IMR-90 (cell line): ENCODE measurements around the gene RIMS3. TPM values are rescaled to one million over a fixed set of nuclear protein-coding genes. Genes with fewer than 3 reads are reported as not detected.

ENCODE experiments used
- ATAC-seq: fragments of 200-7000 bp; cut with Tn5 transposase; 2 replicates; pipeline ENCODE4 v1.9.1; 2020; ENCODE audit warnings: low read depth, mild to moderate bottlenecking, moderate library complexity
- BruUV-seq: library from RNA; stranded (reverse); fragments of 400-500 nt; replicated peaks from 2 replicates; lab custom pipeline; 2021; lab: Mats Ljungman, UMichigan
- CTCF ChIA-PET: fragments of 300-600 bp; formaldehyde crosslinking; extraction: SDS; loops from one replicate; lab custom pipeline; 2021; ENCODE audit warnings: antibody characterized with exemption; lab: Yijun Ruan, JAX
- POLR2A ChIA-PET: fragments of 300-600 bp; sonication (Branson Sonifier 250); formaldehyde crosslinking; loops from one replicate; lab custom pipeline; 2022; ENCODE audit warnings: antibody characterized with exemption; ENCODE audit not compliant: unreplicated experiment; lab: Charles Lee
- DNase-seq: peaks from one replicate; pipeline ENCODE4 v3.0.0; 2013
- H2AFZ ChIP-seq: replicated peaks from 2 replicates; pipeline ENCODE3; 2013; ENCODE audit warnings: low read length, mild to moderate bottlenecking; ENCODE audit not compliant: poor library complexity
- H2AK5ac ChIP-seq: 2 replicates; pipeline ENCODE4 v1.6.1; 2013; ENCODE audit warnings: low read depth, low read length, inconsistent platforms
- H2AK9ac ChIP-seq: replicated peaks from 2 replicates; pipeline ENCODE3; 2013; ENCODE audit warnings: mild to moderate bottlenecking, low read depth, low read length, moderate library complexity; ENCODE audit not compliant: poor library complexity
- H2BK120ac ChIP-seq: 2 replicates; pipeline ENCODE4 v1.6.1; 2013; ENCODE audit warnings: low read depth, low read length, inconsistent platforms
- H2BK15ac ChIP-seq: 3 replicates; pipeline ENCODE4 v1.6.1; 2013; ENCODE audit warnings: low read depth, low read length, inconsistent platforms
- H2BK20ac ChIP-seq: 2 replicates; pipeline ENCODE4 v1.6.1; 2013; ENCODE audit warnings: low read depth, mild to moderate bottlenecking, inconsistent platforms, low read length, moderate library complexity
- H2BK5ac ChIP-seq: 2 replicates; pipeline ENCODE4 v1.6.1; 2013; ENCODE audit warnings: mild to moderate bottlenecking, low read depth, low read length, inconsistent platforms; ENCODE audit not compliant: poor library complexity, severe bottlenecking
- H3K14ac ChIP-seq: replicated peaks from 2 replicates; pipeline ENCODE4 v1.6.1; 2013; ENCODE audit warnings: low read depth, low read length, inconsistent platforms
- H3K18ac ChIP-seq: 2 replicates; pipeline ENCODE4 v1.6.1; 2013; ENCODE audit warnings: low read depth, low read length, control low read depth
- H3K23ac ChIP-seq: 2 replicates; pipeline ENCODE4 v1.6.1; 2013; ENCODE audit warnings: low read depth, low read length, inconsistent platforms
- H3K27ac ChIP-seq: 2 replicates; pipeline ENCODE4 v1.5.1; 2013; ENCODE audit warnings: mild to moderate bottlenecking, control low read depth, low read length; ENCODE audit not compliant: insufficient read depth
- H3K27me3 ChIP-seq: 2 replicates; pipeline ENCODE4 v1.6.1; 2013; ENCODE audit warnings: low read length; ENCODE audit not compliant: control insufficient read depth, insufficient read depth
- H3K36me3 ChIP-seq: 2 replicates; pipeline ENCODE4 v1.6.1; 2013; ENCODE audit warnings: low read length, mixed read lengths; ENCODE audit not compliant: control insufficient read depth, insufficient read depth
- H3K4ac ChIP-seq: 2 replicates; pipeline ENCODE4 v1.6.1; 2013; ENCODE audit warnings: low read depth, low read length, inconsistent platforms
- H3K4me1 ChIP-seq: 2 replicates; pipeline ENCODE4 v1.6.1; 2013; ENCODE audit warnings: low read length, mixed read lengths; ENCODE audit not compliant: control insufficient read depth, insufficient read depth
- H3K4me2 ChIP-seq: 2 replicates; pipeline ENCODE4 v1.6.1; 2013; ENCODE audit warnings: low read depth, mild to moderate bottlenecking, control low read depth, low read length, moderate library complexity
- H3K4me3 ChIP-seq: 2 replicates; pipeline ENCODE4 v1.5.1; 2013; ENCODE audit warnings: low read depth, mild to moderate bottlenecking, control low read depth, low read length, moderate library complexity; ENCODE audit not compliant: insufficient read depth
- H3K56ac ChIP-seq: 2 replicates; pipeline ENCODE4 v1.6.1; 2013; ENCODE audit warnings: low read length, inconsistent platforms; ENCODE audit not compliant: insufficient read depth; ENCODE audit errors: extremely low read depth
- H3K79me1 ChIP-seq, 2 experiments: 2 replicates each; pipeline ENCODE4 v1.6.1; 2013; ENCODE audit warnings: low read length in 2 of 2, inconsistent platforms in 1 of 2, low read depth in 1 of 2
- H3K9ac ChIP-seq: 2 replicates; pipeline ENCODE4 v1.6.1; 2013; ENCODE audit warnings: low read depth, low read length, control low read depth
- H3K9me1 ChIP-seq: 2 replicates; pipeline ENCODE4 v1.6.1; 2013; ENCODE audit warnings: low read length, inconsistent platforms; ENCODE audit not compliant: insufficient read depth
- H3K9me3 ChIP-seq: 2 replicates; pipeline ENCODE4 v1.6.1; 2013; ENCODE audit warnings: low read length; ENCODE audit not compliant: control insufficient read depth, insufficient read depth
- H4K20me1 ChIP-seq: 2 replicates; pipeline ENCODE4 v1.6.1; 2013; ENCODE audit warnings: low read length, inconsistent platforms; ENCODE audit not compliant: insufficient read depth
- H4K5ac ChIP-seq: 2 replicates; pipeline ENCODE4 v1.6.1; 2013; ENCODE audit warnings: mild to moderate bottlenecking, low read depth, low read length, control low read depth
- H4K8ac ChIP-seq, 2 experiments: 2 replicates each; pipeline ENCODE4 v1.6.1; 2013; ENCODE audit warnings: low read depth in 2 of 2, low read length in 2 of 2, control low read depth in 1 of 2, inconsistent platforms in 1 of 2
- H4K91ac ChIP-seq: 2 replicates; pipeline ENCODE4 v1.6.1; 2013; ENCODE audit warnings: low read depth, low read length, inconsistent platforms; ENCODE audit not compliant: insufficient read depth
- BHLHE40 ChIP-seq: fragments of 150-350 bp; IDR thresholded peaks from 2 replicates; pipeline ENCODE4 v1.6.1; 2016; ENCODE audit warnings: mild to moderate bottlenecking, low read depth, low read length
- CEBPB ChIP-seq: IDR thresholded peaks from 2 replicates; pipeline ENCODE4 v1.6.1; 2012; ENCODE audit warnings: low read depth, low read length, improper control_type of control experiment
- CHD1 ChIP-seq: IDR thresholded peaks from 2 replicates; pipeline ENCODE4 v1.6.1; 2012; ENCODE audit warnings: low read depth, low read length, improper control_type of control experiment
- CTCF ChIP-seq: conservative IDR thresholded peaks from 2 replicates; pipeline ENCODE4 v1.5.1; 2012; ENCODE audit warnings: mild to moderate bottlenecking, low read depth, low read length, improper control_type of control experiment
- FOS ChIP-seq: fragments of 150-350 bp; IDR thresholded peaks from 2 replicates; pipeline ENCODE4 v1.6.1; 2016; ENCODE audit warnings: low read depth, low read length
- MAFK ChIP-seq: IDR thresholded peaks from 2 replicates; pipeline ENCODE4 v1.6.1; 2012; ENCODE audit warnings: low read depth, low read length, improper control_type of control experiment
- MAZ ChIP-seq: IDR thresholded peaks from 2 replicates; pipeline ENCODE4 v1.6.1; 2012; ENCODE audit warnings: low read depth, mild to moderate bottlenecking, low read length, improper control_type of control experiment, moderate library complexity, borderline replicate concordance
- POLR2A ChIP-seq: IDR thresholded peaks from 2 replicates; pipeline ENCODE4 v1.6.1; 2012; ENCODE audit warnings: mild to moderate bottlenecking, low read depth, low read length
- RAD21 ChIP-seq: IDR thresholded peaks from 2 replicates; pipeline ENCODE4 v1.6.1; 2012; ENCODE audit warnings: low read length, improper control_type of control experiment
- RCOR1 ChIP-seq: IDR thresholded peaks from 2 replicates; pipeline ENCODE4 v1.6.1; 2012; ENCODE audit warnings: mild to moderate bottlenecking, low read length, improper control_type of control experiment; ENCODE audit not compliant: insufficient replicate concordance
- RFX5 ChIP-seq: IDR thresholded peaks from 2 replicates; pipeline ENCODE4 v1.8.0; 2012; ENCODE audit warnings: low read depth, mild to moderate bottlenecking, low read length, moderate library complexity
- WGBS, 2 experiments: methylation state at CpG; one replicate each; pipeline versions ENCODE4 v1.1.5 to v1.1.7; 2013; ENCODE audit warnings: missing lambda C conversion rate in 2 of 2; ENCODE audit not compliant: insufficient read length in 1 of 2; ENCODE audit errors: extremely low coverage in 2 of 2; 5-methylcytosine and 5-hydroxymethylcytosine counted together
- dilution Hi-C: fragments of 300-500 bp; cut with HindIII; formaldehyde crosslinking; loops from one replicate; pipeline ENCODE4 v1.14.3; 2018; ENCODE audit warnings: low sequenced_read_pairs; ENCODE audit not compliant: unreplicated experiment
- in situ Hi-C: fragments of 300-500 bp; cut with MboI; formaldehyde crosslinking; loops from 3 replicates; pipeline ENCODE4 v1.14.3; 2019; ENCODE audit warnings: low sequenced_read_pairs, inconsistent platforms, mixed read lengths
- intact Hi-C: fragments of 100-400 bp; cut with micrococcal nuclease; formaldehyde crosslinking; loops from 2 replicates; pipeline ENCODE4 v1.10.0; 2022
- polyA plus RNA-seq, 3 experiments: library from polyadenylated mRNA; depleted of rRNA; stranded (reverse); fragments of >200 nt; gene quantifications; 2 replicates each; pipeline ENCODE4 v1.2.3, GENCODE V29; 2012; ENCODE audit warnings: low replicate concordance in 1 of 3
- total RNA-seq: library from RNA; depleted of rRNA; stranded (reverse); fragments of >200 nt; gene quantifications from 2 replicates; pipeline ENCODE4 v1.2.3, GENCODE V29; 2012

Gene RIMS3
- total and polyA plus RNA-seq, 2 of the 4 experiments (the other 2 are of a cell fraction) = 0.10 to 0.36 TPM

- Histone ChIP-seq H3K36me3 (no peaks in the 10 kb centered on the region), H2BK20ac (no peak overlapping the region), H3K4ac (no peak overlapping the region), H3K9me1 (no peaks in the 10 kb centered on the region), H2AK9ac (peak overlapping the region; percentile 20), H2AK5ac (no peak overlapping the region), H3K9ac (no peak overlapping the region), H4K5ac (no peak overlapping the region), H3K18ac (no peak overlapping the region), H2BK120ac (no peak overlapping the region), H3K9me3 (no peaks in the 10 kb centered on the region), H2BK15ac (no peak overlapping the region), H3K23ac (no peak overlapping the region), H3K4me3 (no peak overlapping the region), H3K79me1 (no peaks in the 10 kb centered on the region), H3K14ac (no peak overlapping the region), H3K4me1 (no peaks in the 10 kb centered on the region), H3K56ac (no peak overlapping the region), H4K8ac (no peak overlapping the region), H2AFZ (no peak overlapping the region), H2BK5ac (no peak overlapping the region), H3K27ac (no peak overlapping the region), H3K4me2 (no peak overlapping the region), H3K27me3 (peaks cover 20% of the 10 kb centered on the region), H4K20me1 (no peaks in the 10 kb centered on the region), H4K91ac (no peak overlapping the region)
- WGBS, 2 experiments = 58% methylated on average over 2 of the region's 8 CpGs; no CpG with 5 or more reads in 1 of the 2 experiments
- in situ Hi-C loops (loop anchor here (25.0 kb wide), 1 partner anchor 324 kb away; no protein-coding TSS in a partner anchor), intact Hi-C loops (no loop called here), dilution Hi-C loops (no loop called here)
- no TSS peak for BruUV-seq
- ChIA-PET CTCF (no interaction called here), POLR2A (no interaction called here)
- TF ChIP-seq CHD1 (no peak), RFX5 (no peak), CTCF (no peak), POLR2A (no peak), MAZ (no peak), RAD21 (no peak), RCOR1 (no peak), CEBPB (no peak), BHLHE40 (no peak), FOS (no peak), MAFK (no peak)
- no peak for ATAC-seq
- no peak for DNase-seq
These were observed 27.1 kb downstream of the RIMS3 start for GRCh38 chr1:40638097-40639036.
